Smooth muscle cell of trachea (primary cell): Measurements from ENCODE around the gene TMSB15A. TPM values are rescaled to one million over a fixed set of nuclear protein-coding genes. Genes with fewer than 3 reads are reported as not detected.

Experiments used
- total RNA-seq: library from RNA; depleted of rRNA; stranded (reverse); fragments of >200 nt; gene quantifications from 2 replicates; pipeline ENCODE4 v1.2.1, GENCODE V29; 2014

Gene TMSB15A
- total RNA-seq, result 2.0 and 10.2 TPM in 2 replicates

GRCh38 chrX:102515975-102516941 lies at the start of gene TMSB15A:
Gene TMSB15A, minus strand, starts transcription at chrX:102516739.

GRCh38 chrX:102471762-102472220 lies 44.7 kb downstream of the TMSB15A start, which contains the start of gene TCP11X2:
Gene TCP11X2, minus strand, starts transcription at chrX:102471812.

Other genes starting within 250 kb of the TMSB15A start
- not detected in 2 replicates for gene NXF2B, start 76.7 kb downstream of the TMSB15A start, total RNA-seq
- not detected in 2 replicates for gene TCP11X2, start 44.9 kb downstream of the TMSB15A start, total RNA-seq
- gene ARMCX5, start 82.8 kb upstream of the TMSB15A start, total RNA-seq, result 17.9 and 19.9 TPM in 2 replicates
- gene GPRASP1, start 134.7 kb upstream of the TMSB15A start, total RNA-seq, result 4.2 and 5.6 TPM in 2 replicates
- 27.3 and 27.9 TPM in 2 replicates for gene GPRASP2, start 195.7 kb upstream of the TMSB15A start, total RNA-seq
- gene GPRASP3, start 204.0 kb upstream of the TMSB15A start, total RNA-seq, result 7.4 and 8.7 TPM in 2 replicates